GM10248 (cell line): ENCODE results near the gene PPP1R14D.

Experiments used
- CTCF ChIA-PET: fragments of 300-600 bp; sonication (Branson Sonifier 250); formaldehyde crosslinking; extraction: SDS; loops from one replicate; lab custom pipeline; 2021; ENCODE audit warnings: antibody characterized with exemption; lab: Yijun Ruan, JAX
- POLR2A ChIA-PET: fragments of 350-650 bp; sonication (Branson Sonifier 250); formaldehyde crosslinking; extraction: SDS; loops from one replicate; lab custom pipeline; 2020; ENCODE audit warnings: antibody characterized with exemption; lab: Yijun Ruan, JAX
- DNase-seq: peaks from one replicate; pipeline ENCODE4 v3.0.0; 2012; ENCODE audit errors: extremely low spot score
- TF ChIP-seq, protein P1 (sequence below): IDR thresholded peaks from 2 replicates; pipeline ENCODE4 v1.5.1; 2012; ENCODE audit warnings: mild to moderate bottlenecking, low read depth; ENCODE audit errors: extremely low read depth, missing control alignments, control extremely low read depth

The PPP1R14D gene

DNA sequence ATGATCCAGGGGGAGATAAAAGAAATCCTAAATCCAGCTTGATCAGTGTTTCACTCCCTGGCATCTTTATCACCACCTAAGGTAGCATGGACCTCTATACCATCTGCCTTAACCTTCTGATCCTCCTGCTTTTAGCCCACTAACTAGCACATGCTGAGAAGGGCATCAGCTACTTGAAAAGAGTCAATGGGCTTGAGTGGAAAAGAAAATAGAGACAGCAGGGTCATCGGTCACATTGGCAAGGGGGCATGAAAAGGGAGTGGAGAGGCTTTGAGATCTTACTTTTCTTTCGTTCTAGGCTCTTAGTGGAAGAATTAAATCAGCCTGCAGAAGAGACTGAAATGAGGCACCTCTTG is 21.9 kb downstream of the PPP1R14D start:
- TF ChIP-seq, protein P1, sequence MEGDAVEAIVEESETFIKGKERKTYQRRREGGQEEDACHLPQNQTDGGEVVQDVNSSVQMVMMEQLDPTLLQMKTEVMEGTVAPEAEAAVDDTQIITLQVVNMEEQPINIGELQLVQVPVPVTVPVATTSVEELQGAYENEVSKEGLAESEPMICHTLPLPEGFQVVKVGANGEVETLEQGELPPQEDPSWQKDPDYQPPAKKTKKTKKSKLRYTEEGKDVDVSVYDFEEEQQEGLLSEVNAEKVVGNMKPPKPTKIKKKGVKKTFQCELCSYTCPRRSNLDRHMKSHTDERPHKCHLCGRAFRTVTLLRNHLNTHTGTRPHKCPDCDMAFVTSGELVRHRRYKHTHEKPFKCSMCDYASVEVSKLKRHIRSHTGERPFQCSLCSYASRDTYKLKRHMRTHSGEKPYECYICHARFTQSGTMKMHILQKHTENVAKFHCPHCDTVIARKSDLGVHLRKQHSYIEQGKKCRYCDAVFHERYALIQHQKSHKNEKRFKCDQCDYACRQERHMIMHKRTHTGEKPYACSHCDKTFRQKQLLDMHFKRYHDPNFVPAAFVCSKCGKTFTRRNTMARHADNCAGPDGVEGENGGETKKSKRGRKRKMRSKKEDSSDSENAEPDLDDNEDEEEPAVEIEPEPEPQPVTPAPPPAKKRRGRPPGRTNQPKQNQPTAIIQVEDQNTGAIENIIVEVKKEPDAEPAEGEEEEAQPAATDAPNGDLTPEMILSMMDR, result no peak
- CTCF ChIA-PET, result interaction anchor here (1.1 to 3.2 kb wide), 7 partner anchors 21 to 89 kb away, joined by 3 to 20 read pairs (median 4); no protein-coding TSS in a partner anchor
- POLR2A ChIA-PET, result no interaction called here
- no peak for DNase-seq

DNA sequence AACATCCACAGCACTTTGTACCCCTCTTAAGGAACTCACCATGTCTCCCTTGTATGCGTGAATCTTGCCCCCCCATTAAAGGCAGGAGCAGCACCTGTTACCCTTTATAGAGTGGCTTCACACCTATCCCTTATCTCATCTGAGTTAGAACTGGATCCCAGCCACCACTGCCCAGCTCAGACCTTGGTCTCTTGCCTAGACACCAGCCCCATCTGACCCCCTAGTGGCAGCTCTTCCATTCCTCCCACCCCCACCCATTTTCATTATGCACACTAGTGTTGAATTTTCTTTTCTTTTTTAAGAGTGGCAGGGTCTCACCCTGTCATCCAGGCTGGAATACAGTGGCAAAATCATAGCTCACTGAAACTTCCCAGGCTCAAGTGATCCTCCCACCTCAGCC is 24.8 kb downstream of the PPP1R14D start:
- CTCF ChIA-PET, result interaction anchor here (0.6 to 1.0 kb wide), 2 partner anchors 21 to 25 kb away, joined by 3 read pairs; no protein-coding TSS in a partner anchor
- TF ChIP-seq, protein P1, result no peak
- POLR2A ChIA-PET, result no interaction called here
- no peak for DNase-seq

GRCh38 chr15:40803076-40803475 is 25.4 kb downstream of the PPP1R14D start:
- POLR2A ChIA-PET, result interaction anchor here (0.7 kb wide), 1 partner anchor 26 kb away, joined by 8 read pairs; the partner anchor contains the start of gene PPP1R14D

GRCh38 chr15:40799523-40799922 is 29.0 kb downstream of the PPP1R14D start:
- TF ChIP-seq, protein P1, result no peak
- CTCF ChIA-PET, result interaction anchor here (1.6 kb wide), 1 partner anchor 17 kb away, joined by 6 read pairs; no protein-coding TSS in a partner anchor
- POLR2A ChIA-PET, result no interaction called here
- DNase-seq, result no peak

More at GRCh38 chr15:40803076-40803475, 25.4 kb downstream of the PPP1R14D start:
- DNase-seq, result no peak
- CTCF ChIA-PET, result interaction anchor here (0.6 to 1.6 kb wide), 3 partner anchors 21 to 24 kb away, joined by 3 to 5 read pairs (median 3); no protein-coding TSS in a partner anchor
- TF ChIP-seq, protein P1, result no peak

- POLR2A ChIA-PET, result interaction anchor here (0.9 kb wide), 1 partner anchor 47 kb away, joined by 3 read pairs; no protein-coding TSS in a partner anchor
- DNase-seq, result no peak
- CTCF ChIA-PET, result interaction anchor here (1.0 to 4.5 kb wide), 4 partner anchors 10 to 63 kb away, joined by 4 to 26 read pairs (median 8); no protein-coding TSS in a partner anchor
- TF ChIP-seq, protein P1, result no peak
Measured at GRCh38 chr15:40796512-40796911, 32.0 kb downstream of the PPP1R14D start.

DNA sequence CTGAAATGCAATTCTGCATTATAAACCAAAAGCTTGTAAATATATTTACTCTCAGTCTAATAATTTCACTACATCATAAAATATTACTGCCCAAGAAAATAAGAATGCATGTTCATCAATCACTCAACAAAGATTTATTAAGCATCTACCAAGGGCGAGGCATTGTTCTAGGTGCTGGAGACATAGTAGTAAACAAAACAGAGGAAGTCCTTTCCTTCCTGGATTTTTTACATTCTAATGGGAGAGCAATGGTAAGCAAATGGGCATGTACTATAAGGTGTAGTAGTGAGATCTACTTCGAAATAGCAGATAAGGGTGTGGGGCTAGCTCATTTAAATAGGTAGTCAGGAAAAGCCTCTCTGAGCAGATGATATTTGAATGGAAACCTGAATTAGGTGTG is 32.5 kb downstream of the PPP1R14D start:
- POLR2A ChIA-PET, result no interaction called here
- DNase-seq, result no peak
- TF ChIP-seq, protein P1, result no peak
- CTCF ChIA-PET, result interaction anchor here (2.2 to 4.5 kb wide), 2 partner anchors 9 to 13 kb away, joined by 11 to 26 read pairs; no protein-coding TSS in a partner anchor
